ENCODE data around the gene AGRP.

DNA sequence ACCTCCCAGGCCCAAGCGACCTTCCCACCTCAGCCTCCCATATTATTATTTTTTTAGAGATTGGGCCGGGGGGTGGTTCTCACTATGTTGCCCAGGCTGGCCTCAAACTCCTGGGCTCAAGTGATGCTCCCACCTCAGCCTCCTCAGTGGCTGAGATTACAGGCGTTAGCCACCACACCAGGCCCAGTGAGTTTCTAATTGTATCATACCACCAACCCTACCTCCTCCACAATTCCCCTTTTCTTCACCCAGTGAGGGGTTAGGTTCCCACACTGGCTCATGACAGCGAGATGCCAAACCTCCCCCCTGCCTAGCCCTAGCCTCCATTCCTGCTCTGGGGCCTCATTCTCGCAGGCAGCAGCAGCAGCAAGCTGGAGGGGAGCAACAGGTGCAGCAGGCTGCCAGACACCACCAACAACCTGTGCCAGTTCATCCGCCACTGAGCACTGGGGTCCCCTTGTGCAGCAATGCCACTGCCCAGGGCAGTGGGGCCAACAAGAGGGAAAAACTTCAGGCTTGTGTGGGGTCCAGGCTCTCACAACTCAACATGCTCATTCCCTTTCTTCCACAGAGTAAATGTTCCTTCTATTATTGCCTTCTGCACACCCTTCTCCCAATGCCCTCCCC, 11.5 kb downstream of the AGRP start:
- TF ChIP-seq, protein P1, sequence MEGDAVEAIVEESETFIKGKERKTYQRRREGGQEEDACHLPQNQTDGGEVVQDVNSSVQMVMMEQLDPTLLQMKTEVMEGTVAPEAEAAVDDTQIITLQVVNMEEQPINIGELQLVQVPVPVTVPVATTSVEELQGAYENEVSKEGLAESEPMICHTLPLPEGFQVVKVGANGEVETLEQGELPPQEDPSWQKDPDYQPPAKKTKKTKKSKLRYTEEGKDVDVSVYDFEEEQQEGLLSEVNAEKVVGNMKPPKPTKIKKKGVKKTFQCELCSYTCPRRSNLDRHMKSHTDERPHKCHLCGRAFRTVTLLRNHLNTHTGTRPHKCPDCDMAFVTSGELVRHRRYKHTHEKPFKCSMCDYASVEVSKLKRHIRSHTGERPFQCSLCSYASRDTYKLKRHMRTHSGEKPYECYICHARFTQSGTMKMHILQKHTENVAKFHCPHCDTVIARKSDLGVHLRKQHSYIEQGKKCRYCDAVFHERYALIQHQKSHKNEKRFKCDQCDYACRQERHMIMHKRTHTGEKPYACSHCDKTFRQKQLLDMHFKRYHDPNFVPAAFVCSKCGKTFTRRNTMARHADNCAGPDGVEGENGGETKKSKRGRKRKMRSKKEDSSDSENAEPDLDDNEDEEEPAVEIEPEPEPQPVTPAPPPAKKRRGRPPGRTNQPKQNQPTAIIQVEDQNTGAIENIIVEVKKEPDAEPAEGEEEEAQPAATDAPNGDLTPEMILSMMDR (conservative IDR thresholded peaks at IDR 0.05; ENCODE audit: low read length) = no peak
- no peak for TF ChIP-seq EZH2phosphoT487 (IDR thresholded peaks at IDR 0.05; ENCODE audit: borderline replicate concordance)
